ENCODE results near the gene UMOD.

DNA sequence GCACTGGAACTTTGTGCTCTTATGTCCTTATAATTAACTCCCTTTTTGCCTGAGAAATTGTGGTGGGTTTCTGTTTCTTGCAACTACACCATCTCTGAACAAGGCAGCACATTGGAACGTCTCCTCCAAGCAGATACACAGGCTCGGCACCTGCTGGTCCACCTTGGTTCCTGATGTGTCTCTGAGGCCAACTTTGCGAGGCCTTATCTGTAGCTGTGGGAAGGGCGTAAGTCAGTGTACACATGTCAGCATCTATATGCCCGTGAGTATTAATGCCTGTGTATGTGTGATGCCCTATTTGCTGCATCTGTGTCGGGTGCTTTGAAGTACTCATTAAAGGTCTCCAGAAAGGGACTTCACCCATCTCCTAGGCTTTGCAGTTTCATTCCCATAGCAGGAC, 42.7 kb downstream of the UMOD start:
- TF ChIP-seq, protein P1, sequence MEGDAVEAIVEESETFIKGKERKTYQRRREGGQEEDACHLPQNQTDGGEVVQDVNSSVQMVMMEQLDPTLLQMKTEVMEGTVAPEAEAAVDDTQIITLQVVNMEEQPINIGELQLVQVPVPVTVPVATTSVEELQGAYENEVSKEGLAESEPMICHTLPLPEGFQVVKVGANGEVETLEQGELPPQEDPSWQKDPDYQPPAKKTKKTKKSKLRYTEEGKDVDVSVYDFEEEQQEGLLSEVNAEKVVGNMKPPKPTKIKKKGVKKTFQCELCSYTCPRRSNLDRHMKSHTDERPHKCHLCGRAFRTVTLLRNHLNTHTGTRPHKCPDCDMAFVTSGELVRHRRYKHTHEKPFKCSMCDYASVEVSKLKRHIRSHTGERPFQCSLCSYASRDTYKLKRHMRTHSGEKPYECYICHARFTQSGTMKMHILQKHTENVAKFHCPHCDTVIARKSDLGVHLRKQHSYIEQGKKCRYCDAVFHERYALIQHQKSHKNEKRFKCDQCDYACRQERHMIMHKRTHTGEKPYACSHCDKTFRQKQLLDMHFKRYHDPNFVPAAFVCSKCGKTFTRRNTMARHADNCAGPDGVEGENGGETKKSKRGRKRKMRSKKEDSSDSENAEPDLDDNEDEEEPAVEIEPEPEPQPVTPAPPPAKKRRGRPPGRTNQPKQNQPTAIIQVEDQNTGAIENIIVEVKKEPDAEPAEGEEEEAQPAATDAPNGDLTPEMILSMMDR (IDR thresholded peaks at IDR 0.05; ENCODE audit: extremely low read depth in 1 of 2, insufficient read depth in 1 of 2, low read depth in 1 of 2, low read length in 2 of 2) = no peak
- TF ChIP-seq EZH2 (IDR thresholded peaks at IDR 0.05; ENCODE audit: borderline replicate concordance, low read depth, low read length, severe bottlenecking) (no peak), POLR2AphosphoS5 (IDR thresholded peaks at IDR 0.05; ENCODE audit: insufficient read depth, low read depth, low read length) (no peak), POLR2A (IDR thresholded peaks at IDR 0.05; ENCODE audit: low read depth, low read length) (no peak), JUN (IDR thresholded peaks at IDR 0.05; ENCODE audit: borderline replicate concordance, insufficient read depth, insufficient read length, low read depth) (no peak), MYC (IDR thresholded peaks at IDR 0.05; ENCODE audit: low read depth, low read length) (no peak), FOS (IDR thresholded peaks at IDR 0.05; ENCODE audit: borderline replicate concordance, insufficient read depth, low read length) (no peak), GATA2 (IDR thresholded peaks at IDR 0.05; ENCODE audit: insufficient read depth, insufficient read length, low read depth, low read length) (no peak)
- TF ChIP-seq, protein P2, sequence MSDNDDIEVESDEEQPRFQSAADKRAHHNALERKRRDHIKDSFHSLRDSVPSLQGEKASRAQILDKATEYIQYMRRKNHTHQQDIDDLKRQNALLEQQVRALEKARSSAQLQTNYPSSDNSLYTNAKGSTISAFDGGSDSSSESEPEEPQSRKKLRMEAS (IDR thresholded peaks at IDR 0.05; ENCODE audit: insufficient read depth, insufficient read length) = no peak
